HFF-Myc (cell line): ENCODE measurements around the gene RSPH9.

Experiments
- DNase-seq: peaks from one replicate; pipeline ENCODE4 v3.0.0-alpha.2; 2011; ENCODE audit warnings: low read depth; ENCODE audit errors: extremely low read depth
- H3K4me3 ChIP-seq: replicated peaks from 2 replicates; pipeline ENCODE4 v1.5.1; 2011; ENCODE audit warnings: low read depth, mild to moderate bottlenecking, control low read depth, low read length
- TF ChIP-seq, protein P1 (sequence below): IDR thresholded peaks from 2 replicates; pipeline ENCODE4 v1.5.1; 2012; ENCODE audit warnings: mild to moderate bottlenecking, low read depth, low read length, control low read depth; ENCODE audit errors: missing control alignments

Gene RSPH9

DNA sequence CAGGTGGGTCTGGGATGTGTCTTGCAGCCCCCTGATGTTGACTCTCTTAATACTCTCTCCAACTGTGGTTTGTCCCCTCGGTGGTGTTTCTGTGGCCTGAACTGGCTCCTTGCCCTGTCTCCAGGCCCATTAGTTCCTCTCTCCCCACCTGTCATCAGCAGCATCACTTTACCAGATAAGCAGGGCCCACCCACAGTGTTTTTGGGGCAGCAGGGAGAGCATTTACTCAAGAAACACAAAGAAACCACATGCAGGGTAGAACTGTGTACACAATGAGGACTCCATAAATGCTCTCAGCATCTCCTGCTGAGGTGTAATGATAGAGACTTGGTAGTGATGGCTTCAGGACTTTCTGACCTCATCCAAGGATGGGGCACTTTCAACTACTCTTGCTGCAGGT is 62.9 kb downstream of the RSPH9 start:
- H3K4me3 ChIP-seq, result no peak overlapping the region
- DNase-seq, result no peak
- TF ChIP-seq, protein P1, sequence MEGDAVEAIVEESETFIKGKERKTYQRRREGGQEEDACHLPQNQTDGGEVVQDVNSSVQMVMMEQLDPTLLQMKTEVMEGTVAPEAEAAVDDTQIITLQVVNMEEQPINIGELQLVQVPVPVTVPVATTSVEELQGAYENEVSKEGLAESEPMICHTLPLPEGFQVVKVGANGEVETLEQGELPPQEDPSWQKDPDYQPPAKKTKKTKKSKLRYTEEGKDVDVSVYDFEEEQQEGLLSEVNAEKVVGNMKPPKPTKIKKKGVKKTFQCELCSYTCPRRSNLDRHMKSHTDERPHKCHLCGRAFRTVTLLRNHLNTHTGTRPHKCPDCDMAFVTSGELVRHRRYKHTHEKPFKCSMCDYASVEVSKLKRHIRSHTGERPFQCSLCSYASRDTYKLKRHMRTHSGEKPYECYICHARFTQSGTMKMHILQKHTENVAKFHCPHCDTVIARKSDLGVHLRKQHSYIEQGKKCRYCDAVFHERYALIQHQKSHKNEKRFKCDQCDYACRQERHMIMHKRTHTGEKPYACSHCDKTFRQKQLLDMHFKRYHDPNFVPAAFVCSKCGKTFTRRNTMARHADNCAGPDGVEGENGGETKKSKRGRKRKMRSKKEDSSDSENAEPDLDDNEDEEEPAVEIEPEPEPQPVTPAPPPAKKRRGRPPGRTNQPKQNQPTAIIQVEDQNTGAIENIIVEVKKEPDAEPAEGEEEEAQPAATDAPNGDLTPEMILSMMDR, result no peak

DNA sequence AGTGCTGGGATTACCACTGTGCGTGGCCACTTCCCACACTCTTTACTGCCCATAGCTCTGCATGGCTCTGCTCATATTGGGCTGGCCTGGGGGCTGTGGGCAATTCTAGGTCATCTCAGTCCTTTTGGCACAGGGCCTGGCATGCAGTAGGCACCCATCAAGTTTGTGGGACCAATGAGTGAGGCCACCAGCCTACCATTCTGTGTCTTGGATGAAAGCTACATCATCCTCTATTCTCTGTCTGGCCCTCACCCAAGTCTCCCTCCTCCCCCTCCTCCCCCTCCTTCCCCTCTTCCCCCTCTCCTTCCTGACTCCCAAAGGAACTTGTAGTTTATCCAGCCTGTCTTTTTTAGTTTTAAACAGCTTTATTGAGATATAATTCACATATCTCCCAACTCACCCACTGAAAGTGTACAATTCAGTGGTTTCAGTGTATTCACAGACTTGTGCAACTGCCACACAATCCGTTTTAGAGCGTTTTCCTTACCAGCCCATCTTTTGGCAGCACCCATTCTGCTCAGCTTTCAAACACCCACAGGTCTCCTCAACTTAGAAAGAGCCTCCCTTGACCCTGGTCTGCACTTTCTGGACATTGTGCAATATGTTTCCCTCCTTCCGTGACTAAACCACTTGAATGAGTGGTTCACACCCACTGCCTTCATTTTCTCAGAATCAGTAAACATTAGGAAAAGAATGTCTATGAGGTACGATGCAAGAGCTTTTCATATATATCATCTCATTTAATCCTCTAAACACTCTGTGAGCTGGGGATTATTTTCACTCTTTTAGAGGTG is 64.2 kb downstream of the RSPH9 start:
- TF ChIP-seq, protein P1, result no peak
- DNase-seq, result no peak
- H3K4me3 ChIP-seq, result no peak overlapping the region

DNA sequence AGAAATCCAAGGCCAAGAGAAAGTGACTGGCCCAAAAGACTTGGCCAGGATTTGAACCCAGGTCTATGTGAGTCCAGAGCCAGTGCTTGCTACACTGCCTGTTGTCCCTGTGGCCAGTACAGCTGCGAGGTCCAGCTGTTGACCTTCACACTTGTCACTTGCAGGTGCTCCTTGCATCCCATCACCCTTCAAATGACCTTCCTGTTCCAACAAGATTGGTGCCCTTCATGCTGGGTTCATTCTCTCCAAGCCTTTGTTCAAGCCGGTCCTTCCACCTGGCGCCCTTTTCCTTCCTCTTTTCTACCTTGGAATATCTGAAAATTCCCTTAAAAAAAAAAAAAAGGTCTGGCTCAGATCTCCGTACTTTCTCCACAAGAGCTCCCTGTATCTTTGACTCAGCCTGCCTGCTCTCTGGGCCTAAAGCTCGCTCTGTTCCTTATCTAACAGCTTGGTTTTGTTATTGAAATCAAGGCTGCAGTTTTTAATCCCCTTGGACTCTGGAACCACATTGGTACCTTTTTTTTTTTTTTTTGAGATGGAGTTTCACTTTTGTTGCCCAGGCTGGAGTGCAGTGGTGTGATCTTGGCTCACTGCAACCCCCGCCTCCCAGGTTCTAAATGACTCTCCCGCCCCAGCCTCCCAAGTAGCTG is 64.9 kb downstream of the RSPH9 start:
- TF ChIP-seq, protein P1, result no peak
- DNase-seq, result no peak
- no peak overlapping the region for H3K4me3 ChIP-seq

DNA sequence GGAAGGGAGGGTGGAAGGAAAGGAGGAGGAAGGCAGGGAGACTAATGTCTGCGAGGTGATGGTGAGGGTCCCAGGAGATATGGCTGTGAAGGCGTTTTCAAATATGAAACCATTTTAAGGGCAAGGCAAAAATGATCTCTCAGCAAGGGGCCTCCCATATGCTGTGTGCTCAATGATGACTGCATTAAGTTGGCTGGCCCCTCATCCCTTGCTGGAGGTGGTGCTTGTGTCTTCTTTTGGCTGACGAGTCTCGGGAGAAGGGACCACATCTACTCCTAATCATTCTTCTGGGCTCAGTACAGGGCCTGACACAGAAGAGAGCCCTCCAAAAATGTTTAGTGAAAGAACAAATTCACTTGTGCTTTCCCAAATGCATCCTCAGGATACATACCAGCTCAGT is 65.7 kb downstream of the RSPH9 start:
- no peak overlapping the region for H3K4me3 ChIP-seq
- DNase-seq, result no peak
- TF ChIP-seq, protein P1, result no peak

DNA sequence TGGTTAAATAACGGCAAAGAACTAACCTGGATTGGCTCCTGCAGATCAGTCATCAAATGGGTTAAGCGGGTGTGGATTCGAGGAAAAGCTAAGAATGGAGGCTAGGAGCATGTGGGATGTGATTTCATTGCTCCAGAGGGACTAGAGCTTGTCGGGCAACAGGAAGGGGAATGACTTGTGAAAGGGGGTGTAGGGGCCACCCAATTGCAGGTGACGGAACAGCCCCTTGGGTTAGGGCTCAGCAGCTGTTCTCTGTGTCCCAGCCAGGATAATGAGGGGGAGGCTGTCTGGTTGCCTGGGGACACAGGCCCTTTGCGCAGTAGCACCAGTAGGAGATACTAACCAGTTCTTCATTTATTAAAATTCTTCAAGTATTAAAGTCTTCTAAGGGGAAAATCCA is 67.7 kb downstream of the RSPH9 start:
- TF ChIP-seq, protein P1, result no peak
- H3K4me3 ChIP-seq, result no peak overlapping the region
- no peak for DNase-seq

DNA sequence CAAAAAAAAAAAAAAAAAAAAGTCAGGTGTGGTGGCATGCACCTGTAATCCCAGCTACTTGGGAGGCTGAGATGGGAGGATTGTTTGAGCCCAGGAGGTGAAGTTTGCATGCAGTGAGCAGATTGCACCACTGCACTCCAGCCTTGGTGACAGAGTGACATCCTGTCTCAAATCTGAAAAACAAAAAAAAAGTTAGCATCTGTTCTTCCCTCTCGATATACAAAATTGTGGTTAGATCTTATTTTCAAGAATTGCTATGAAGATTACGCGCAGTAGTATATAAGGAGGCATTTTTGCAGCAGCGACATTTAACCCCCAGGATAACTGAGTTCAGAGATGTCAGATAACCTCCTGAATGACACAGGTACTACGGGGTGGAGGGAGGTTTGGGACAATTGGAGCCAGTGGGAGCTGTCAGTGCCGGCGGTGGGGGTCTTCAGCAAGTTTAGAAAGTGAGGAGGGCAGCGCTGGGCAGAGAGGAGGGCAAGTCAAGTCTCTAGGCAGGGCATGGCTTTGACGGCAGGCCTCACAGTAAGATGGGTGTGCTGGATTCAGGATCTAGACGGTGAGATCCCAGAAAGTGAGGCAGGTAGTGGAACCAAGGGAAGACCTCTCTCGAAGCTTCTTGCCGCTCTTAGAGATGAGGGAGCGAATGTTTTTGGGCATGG is 68.9 kb downstream of the RSPH9 start:
- no peak for DNase-seq
- no peak overlapping the region for H3K4me3 ChIP-seq
- TF ChIP-seq, protein P1, result no peak
